Rectal smooth muscle tissue (tissue), 1 donor: Measurements from ENCODE around the gene MUC5B.
"Not testable (repeated sequence)": the region's sequence is repeated elsewhere in the genome, so short reads cannot be mapped to it uniquely, and the experiment has no call there.

Experiments used
- H3K27ac ChIP-seq: one replicate; pipeline ENCODE4 v1.7.0; 2013; ENCODE audit warnings: low read depth, low read length, inconsistent platforms
- H3K27me3 ChIP-seq: one replicate; pipeline ENCODE4 v1.7.0; 2013; ENCODE audit warnings: low read length; ENCODE audit not compliant: control insufficient read depth, insufficient read depth
- H3K36me3 ChIP-seq: one replicate; pipeline ENCODE4 v1.7.0; 2013; ENCODE audit warnings: low read length; ENCODE audit not compliant: control insufficient read depth, insufficient read depth
- H3K4me1 ChIP-seq: one replicate; pipeline ENCODE4 v1.7.0; 2013; ENCODE audit warnings: low read length; ENCODE audit not compliant: control insufficient read depth, insufficient read depth
- H3K4me3 ChIP-seq: one replicate; pipeline ENCODE4 v1.7.0; 2013; ENCODE audit warnings: low read length
- H3K9ac ChIP-seq: one replicate; pipeline ENCODE4 v1.7.0; 2013; ENCODE audit warnings: low read length

MUC5B gene

GRCh38 chr11:1211838-1212237 is 11.0 kb upstream of the MUC5B start:
- Histone ChIP-seq H3K9ac (no peak overlapping the region), H3K4me3 (no peak overlapping the region), H3K27ac (no peak overlapping the region), H3K27me3 (no peaks in the 10 kb centered on the region), H3K4me1 (no peaks in the 10 kb centered on the region), H3K36me3 (no peaks in the 10 kb centered on the region)

- H3K4me1 ChIP-seq, H3K36me3 ChIP-seq, H3K27me3 ChIP-seq, H3K4me3 ChIP-seq, H3K9ac ChIP-seq, H3K27ac ChIP-seq: not testable (repeated sequence)
Observed at GRCh38 chr11:1215826-1216225, 7.0 kb upstream of the MUC5B start.

- Histone ChIP-seq H3K4me1 (no peaks in the 10 kb centered on the region), H3K27me3 (no peaks in the 10 kb centered on the region), H3K27ac (no peak overlapping the region), H3K36me3 (no peaks in the 10 kb centered on the region), H3K4me3 (no peak overlapping the region), H3K9ac (no peak overlapping the region)
Observed at GRCh38 chr11:1217151-1217550, 5.7 kb upstream of the MUC5B start.

GRCh38 chr11:1218256-1218787 is 4.5 kb upstream of the MUC5B start:
- Histone ChIP-seq H3K36me3 (no peaks in the 10 kb centered on the region), H3K9ac (no peak overlapping the region), H3K4me1 (no peaks in the 10 kb centered on the region), H3K27me3 (peaks cover 2% of the 10 kb centered on the region), H3K4me3 (no peak overlapping the region), H3K27ac (no peak overlapping the region)

GRCh38 chr11:1218788-1219445 is 3.9 kb upstream of the MUC5B start:
- no peaks in the 10 kb centered on the region for H3K36me3 ChIP-seq

GRCh38 chr11:1219446-1219833 is 3.4 kb upstream of the MUC5B start:
- Histone ChIP-seq H3K4me1 (no peaks in the 10 kb centered on the region), H3K27ac (no peak overlapping the region), H3K4me3 (no peak overlapping the region), H3K36me3 (no peaks in the 10 kb centered on the region), H3K9ac (no peak overlapping the region), H3K27me3 (peaks cover 2% of the 10 kb centered on the region)

More at GRCh38 chr11:1218788-1219445, 3.9 kb upstream of the MUC5B start:
- no peak overlapping the region for H3K27ac ChIP-seq
- no peak overlapping the region for H3K9ac ChIP-seq
- H3K4me1 ChIP-seq: no peaks in the 10 kb centered on the region
- peaks cover 2% of the 10 kb centered on the region for H3K27me3 ChIP-seq
- H3K4me3 ChIP-seq: no peak overlapping the region

- no peak overlapping the region for H3K27ac ChIP-seq
- H3K27me3 ChIP-seq: peaks cover 2% of the 10 kb centered on the region
- H3K4me1 ChIP-seq: no peaks in the 10 kb centered on the region
- no peak overlapping the region for H3K4me3 ChIP-seq
- no peak overlapping the region for H3K9ac ChIP-seq
- H3K36me3 ChIP-seq: no peaks in the 10 kb centered on the region
Observed at GRCh38 chr11:1219834-1220815, 2.7 kb upstream of the MUC5B start.

GRCh38 chr11:1220941-1221721 is 1.7 kb upstream of the MUC5B start:
- H3K9ac ChIP-seq: no peak overlapping the region
- H3K4me1 ChIP-seq: no peaks in the 10 kb centered on the region
- peaks cover 2% of the 10 kb centered on the region for H3K27me3 ChIP-seq
- H3K27ac ChIP-seq: no peak overlapping the region
- no peaks in the 10 kb centered on the region for H3K36me3 ChIP-seq
- no peak overlapping the region for H3K4me3 ChIP-seq

- no peaks in the 10 kb centered on the region for H3K36me3 ChIP-seq
- H3K9ac ChIP-seq: no peak overlapping the region
- no peaks in the 10 kb centered on the region for H3K4me1 ChIP-seq
- no peak overlapping the region for H3K4me3 ChIP-seq
- H3K27ac ChIP-seq: no peak overlapping the region
- H3K27me3 ChIP-seq: peaks cover 2% of the 10 kb centered on the region
Observed at GRCh38 chr11:1221848-1222311, 986 bp upstream of the MUC5B start.

GRCh38 chr11:1223346-1224110 is 662 bp downstream of the MUC5B start:
- no peaks in the 10 kb centered on the region for H3K4me1 ChIP-seq

GRCh38 chr11:1224111-1224490 is 1.2 kb downstream of the MUC5B start:
- Histone ChIP-seq H3K9ac (no peak overlapping the region), H3K27me3 (peaks cover 2% of the 10 kb centered on the region), H3K36me3 (no peaks in the 10 kb centered on the region), H3K27ac (no peak overlapping the region), H3K4me3 (peak overlapping the region; percentile 29), H3K4me1 (no peaks in the 10 kb centered on the region)

More at GRCh38 chr11:1223346-1224110, 662 bp downstream of the MUC5B start:
- Histone ChIP-seq H3K27ac (no peak overlapping the region), H3K36me3 (no peaks in the 10 kb centered on the region), H3K9ac (no peak overlapping the region), H3K27me3 (peaks cover 2% of the 10 kb centered on the region), H3K4me3 (peak overlapping the region; percentile 29)
